GM12878 (cell line): Measurements from ENCODE around the gene PHF21B. TPM values are rescaled to one million over a fixed set of nuclear protein-coding genes. Genes with fewer than 3 reads are reported as not detected.

ENCODE experiments used
- BCLAF1 ChIP-seq: fragments of 450-650 bp; IDR thresholded peaks from 2 replicates; pipeline ENCODE4 v1.6.1; 2017; ENCODE audit warnings: antibody characterized with exemption, mild to moderate bottlenecking, moderate library complexity
- CBFB ChIP-seq: IDR thresholded peaks from 2 replicates; pipeline ENCODE4 v1.6.1; 2016; ENCODE audit warnings: antibody characterized with exemption, low read depth
- CEBPZ ChIP-seq: fragments of 150-350 bp; IDR thresholded peaks from 2 replicates; pipeline ENCODE4 v1.6.1; 2016; ENCODE audit warnings: low read depth, low read length
- CREM ChIP-seq: IDR thresholded peaks from 2 replicates; pipeline ENCODE4 v1.6.1; 2014; ENCODE audit warnings: antibody characterized with exemption, low read depth
- ELK1 ChIP-seq: IDR thresholded peaks from 2 replicates; pipeline ENCODE4 v1.6.1; 2012; ENCODE audit warnings: low read depth, low read length, improper control_type of control experiment
- MLLT1 ChIP-seq: fragments of 450-650 bp; IDR thresholded peaks from 2 replicates; pipeline ENCODE4 v1.6.1; 2016; ENCODE audit warnings: mild to moderate bottlenecking
- NFYA ChIP-seq: IDR thresholded peaks from 2 replicates; pipeline ENCODE4 v1.6.1; 2011; ENCODE audit warnings: low read depth, mild to moderate bottlenecking, low read length, improper control_type of control experiment, borderline replicate concordance
- SMAD1 ChIP-seq: fragments of 450-650 bp; IDR thresholded peaks from 2 replicates; pipeline ENCODE4 v1.6.1; 2018; ENCODE audit warnings: mild to moderate bottlenecking, low read depth; ENCODE audit not compliant: partially characterized antibody
- ZBTB11 ChIP-seq: fragments of 450-650 bp; formaldehyde crosslinking; IDR thresholded peaks from 2 replicates; pipeline ENCODE4 v1.5.0; 2022; ENCODE audit warnings: mild to moderate bottlenecking, missing genetic modification characterization
- ZNF384 ChIP-seq: IDR thresholded peaks from 2 replicates; pipeline ENCODE4 v1.6.1; 2012; ENCODE audit warnings: low read depth, mild to moderate bottlenecking, low read length, improper control_type of control experiment, borderline replicate concordance
- ZNF687 ChIP-seq: fragments of 450-650 bp; IDR thresholded peaks from 2 replicates; pipeline ENCODE4 v1.6.1; 2017; ENCODE audit warnings: mild to moderate bottlenecking, moderate library complexity
- polyA plus RNA-seq, 11 experiments: library from polyadenylated mRNA; depleted of rRNA in 4 of 11; unstranded in 6 of 11; stranded (reverse) in 5 of 11; fragments of >200 nt; fragmentation: Nextera tagmentation in 4 of 11; fragmentation: Illumina TruSeq in 1 of 11; extraction: Ambion mirVana in 4 of 11; extraction: Trizol in 1 of 11; gene quantifications; 1 replicate in 1 of 11; 2 replicates in 10 of 11; pipeline versions ENCODE4 v1.2.1 to v1.2.3, GENCODE V29; 2011 to 2016; ENCODE audit warnings: inconsistent platforms in 2 of 11, missing spikeins in 2 of 11, low read depth in 1 of 11
- total RNA-seq, 4 experiments: library from RNA; depleted of rRNA in 3 of 4; stranded (reverse); fragments of >200 nt in 3 of 4; fragmentation: Illumina TruSeq in 1 of 4; extraction: Trizol in 1 of 4; gene quantifications; 2 replicates each; pipeline versions ENCODE4 v1.2.1 to v1.2.3, GENCODE V29; 2013 to 2021

The PHF21B gene
- total and polyA plus RNA-seq, 10 of the 15 experiments (the other 5 are each of a cell fraction or from before 2014, with no cell fraction given), result 0.03 to 0.35 TPM; not detected in 8

- TF ChIP-seq ZNF687 (no peak), MLLT1 (no peak), SMAD1 (no peak), CBFB (no peak), ZNF384 (no peak), ELK1 (no peak), CEBPZ (no peak), CREM (no peak), ZBTB11 (no peak), BCLAF1 (no peak), NFYA (no peak)
Observed at GRCh38 chr22:44847892-44848291, 161.9 kb downstream of the PHF21B start (continued).
